Prostate gland (tissue), 2 donors: ENCODE data around the gene AUTS2. TPM values are rescaled to one million over a fixed set of nuclear protein-coding genes. Genes with fewer than 3 reads are reported as not detected.
A peak's percentile ranks its signal among the peaks of the same experiment; 100 is the strongest.

Experiments used
- DNase-seq: peaks from one replicate; pipeline ENCODE4 v3.0.0-alpha.2; 2019; ENCODE audit warnings: low spot score
- H3K27ac ChIP-seq, 2 donors: fragments of 200-600 bp; sonication (generic); 2 replicates each; pipeline ENCODE4 v1.5.1; 2017 to 2019
- H3K27me3 ChIP-seq: fragments of 200-600 bp; sonication (generic); replicated peaks from 2 replicates; pipeline ENCODE4 v1.5.1; 2019; ENCODE audit not compliant: insufficient read depth
- H3K36me3 ChIP-seq, 2 donors: fragments of 200-600 bp; sonication (generic); 1 replicate in 1 of 2; 2 replicates in 1 of 2; pipeline versions ENCODE4 v1.5.1 to v1.8.1; 2017 to 2019
- H3K4me1 ChIP-seq: fragments of 200-600 bp; sonication (generic); replicated peaks from 2 replicates; pipeline ENCODE4 v1.5.1; 2019
- H3K4me3 ChIP-seq, 2 donors: fragments of 200-600 bp; sonication (generic); 2 replicates each; pipeline ENCODE4 v1.5.1; 2017 to 2019
- H3K9me3 ChIP-seq: fragments of 200-600 bp; sonication (generic); 2 replicates; pipeline ENCODE4 v1.5.1; 2017
- CTCF ChIP-seq, 4 experiments: fragments of 200-600 bp in 2 of 4; fragments of 450-650 bp in 2 of 4; sonication (generic) in 2 of 4; IDR thresholded peaks; 1 replicate in 3 of 4; 2 replicates in 1 of 4; pipeline ENCODE4 v1.5.1; 2016 to 2019; ENCODE audit warnings: antibody characterized with exemption in 4 of 4, mild to moderate bottlenecking in 2 of 4, moderate library complexity in 2 of 4
- POLR2A ChIP-seq: fragments of 450-650 bp; IDR thresholded peaks from one replicate; pipeline ENCODE4 v1.6.1; 2016; ENCODE audit warnings: antibody characterized with exemption, mild to moderate bottlenecking
- POLR2AphosphoS5 ChIP-seq: sonication (generic); formaldehyde crosslinking; IDR thresholded peaks from one replicate; pipeline ENCODE4 v1.6.1; 2017; ENCODE audit warnings: antibody characterized with exemption
- WGBS: methylation state at CpG from one replicate; pipeline ENCODE4 v1.1.5; 2018; 5-methylcytosine and 5-hydroxymethylcytosine counted together
- intact Hi-C: fragments of 100-400 bp; cut with DNase I; formaldehyde crosslinking; loops from one replicate; pipeline ENCODE4 v1.14.2; 2022
- total RNA-seq, 2 donors: library from RNA; depleted of rRNA; stranded (reverse); fragments of >200 nt; gene quantifications; one replicate each; pipeline ENCODE4 v1.1.0, GENCODE V29; 2016

The AUTS2 gene
- total RNA-seq, 2 donors from 2014 or later, result 25.0 to 55.2 TPM

GRCh38 chr7:70786076-70786475, 1187.8 kb downstream of the AUTS2 start:
- intact Hi-C loops, result no loop called here
- Histone ChIP-seq H3K36me3 (peaks cover 0 to 8% of the 10 kb centered on the region in 2 donors), H3K27me3 (no peaks in the 10 kb centered on the region), H3K4me1 (no peaks in the 10 kb centered on the region), H3K4me3 (no peak overlapping the region), H3K27ac (no peak overlapping the region), H3K9me3 (no peaks in the 10 kb centered on the region)
- TF ChIP-seq POLR2AphosphoS5 (no peak), POLR2A (no peak), CTCF (IDR thresholded peaks at IDR 0.05) (no peak)
- DNase-seq, result no peak
- WGBS, result 86% methylated on average over 6 of the region's 6 CpGs

GRCh38 chr7:70787286-70787685, 1189.0 kb downstream of the AUTS2 start:
- Histone ChIP-seq H3K27me3 (no peaks in the 10 kb centered on the region), H3K27ac (no peak overlapping the region), H3K36me3 (peaks cover 0 to 8% of the 10 kb centered on the region in 2 donors), H3K4me1 (no peaks in the 10 kb centered on the region), H3K9me3 (no peaks in the 10 kb centered on the region), H3K4me3 (no peak overlapping the region)
- no peak for TF ChIP-seq POLR2A
- TF ChIP-seq POLR2AphosphoS5, result no peak
- intact Hi-C loops, result no loop called here
- WGBS, result 83% methylated on average over 25 of the region's 25 CpGs
- no peak for DNase-seq

- intact Hi-C loops, result no loop called here
- H3K9me3 ChIP-seq, result no peaks in the 10 kb centered on the region
- TF ChIP-seq POLR2A (no peak), POLR2AphosphoS5 (no peak), CTCF (IDR thresholded peaks at IDR 0.05) (no peak)
- no peaks in the 10 kb centered on the region for H3K4me1 ChIP-seq
- no peak overlapping the region for H3K27ac ChIP-seq
- no peaks in the 10 kb centered on the region for H3K27me3 ChIP-seq
- H3K36me3 ChIP-seq, result peaks cover 0 to 8% of the 10 kb centered on the region in 2 donors
- 65% methylated on average over 8 of the region's 8 CpGs for WGBS
- no peak for DNase-seq
- H3K4me3 ChIP-seq, result no peak overlapping the region
These were observed 1189.5 kb downstream of the AUTS2 start for GRCh38 chr7:70787771-70788170.

GRCh38 chr7:70788276-70788675, 1190.0 kb downstream of the AUTS2 start:
- no peak overlapping the region for H3K27ac ChIP-seq
- no peaks in the 10 kb centered on the region for H3K4me1 ChIP-seq
- peak in 2 of 4 experiments; percentile 20 to 23 for TF ChIP-seq CTCF (IDR thresholded peaks at IDR 0.05)
- no peak for TF ChIP-seq POLR2A
- peak; percentile 17 for TF ChIP-seq POLR2AphosphoS5
- intact Hi-C loops, result no loop called here
- no peaks in the 10 kb centered on the region for H3K27me3 ChIP-seq
- H3K36me3 ChIP-seq, result peaks cover 0 to 8% of the 10 kb centered on the region in 2 donors
- no peak overlapping the region for H3K4me3 ChIP-seq
- WGBS, result 39% methylated on average over 7 of the region's 7 CpGs
- no peaks in the 10 kb centered on the region for H3K9me3 ChIP-seq
- DNase-seq, result no peak

GRCh38 chr7:70789481-70790214, 1191.4 kb downstream of the AUTS2 start:
- peaks cover 0 to 8% of the 10 kb centered on the region in 2 donors for H3K36me3 ChIP-seq
- H3K27me3 ChIP-seq, result no peaks in the 10 kb centered on the region
- DNase-seq, result no peak
- no peaks in the 10 kb centered on the region for H3K4me1 ChIP-seq
- whole genome bisulfite sequencing, result 98% methylated on average over 43 of the region's 43 CpGs
- H3K27ac ChIP-seq, result no peak overlapping the region
- TF ChIP-seq POLR2A, result no peak
- no peak for TF ChIP-seq POLR2AphosphoS5
- no peak for TF ChIP-seq CTCF (IDR thresholded peaks at IDR 0.05)
- H3K9me3 ChIP-seq, result no peaks in the 10 kb centered on the region
- no peak overlapping the region for H3K4me3 ChIP-seq
- intact Hi-C loops, result no loop called here
